Posterior vena cava (tissue), 2 donors: Measurements from ENCODE around the gene HIRA. TPM values are rescaled to one million over a fixed set of nuclear protein-coding genes. Genes with fewer than 3 reads are reported as not detected.

Source experiments
- DNase-seq: peaks from one replicate; pipeline ENCODE4 v3.0.0-alpha.2; 2020; ENCODE audit warnings: low spot score
- intact Hi-C, 2 donors: fragments of 100-400 bp; cut with DNase I; formaldehyde crosslinking; loops; one replicate each; pipeline versions ENCODE4 v1.14.1 to v1.14.2; 2022 to 2023
- total RNA-seq, 2 donors: library from RNA; stranded (reverse); fragmentation: NEBNext Ultra II Directional; extraction: Animal tissue kit (Norgen Biotek cat#: 25700); gene quantifications; one replicate each; pipeline ENCODE4 v1.2.1, GENCODE V29; 2021
- donor health status: DM: yes; HTN: yes; CAD: no.
- donor health status: DM: yes; HTN: yes; CAD: no.

Gene HIRA
- total RNA-seq, 2 donors from 2014 or later, result 17.2 to 20.4 TPM

GRCh38 chr22:19463491-19464469, 32.2 kb upstream of the HIRA start:
- DNase-seq, result no peak

GRCh38 chr22:19463008-19463407, 31.5 kb upstream of the HIRA start:
- intact Hi-C loops, result no loop called here
- DNase-seq, result no peak

More at GRCh38 chr22:19463491-19464469, 32.2 kb upstream of the HIRA start:
- intact Hi-C loops, result no loop called here

- DNase-seq, result no peak
- intact Hi-C loops, result no loop called here
Observed at GRCh38 chr22:19461506-19461905, 30.0 kb upstream of the HIRA start.

GRCh38 chr22:19460036-19460435, 28.5 kb upstream of the HIRA start:
- intact Hi-C loops, result no loop called here
- no peak for DNase-seq

- no peak for DNase-seq
- intact Hi-C loops, result loop anchor here in 1 of 2 donors (10.0 kb wide), 1 partner anchor 1097 kb away; no protein-coding TSS in a partner anchor
Observed at GRCh38 chr22:19457828-19458428, 26.4 kb upstream of the HIRA start.

GRCh38 chr22:19456541-19456940, 25.0 kb upstream of the HIRA start:
- DNase-seq, result no peak
- intact Hi-C loops, result loop anchor here in 1 of 2 donors (10.0 kb wide), 1 partner anchor 1098 kb away; no protein-coding TSS in a partner anchor

GRCh38 chr22:19455585-19456370, 24.2 kb upstream of the HIRA start:
- no peak for DNase-seq
- intact Hi-C loops, result loop anchor here in 1 of 2 donors (10.0 kb wide), 1 partner anchor 1099 kb away; no protein-coding TSS in a partner anchor

GRCh38 chr22:19455033-19455432, 23.5 kb upstream of the HIRA start:
- DNase-seq, result no peak
- intact Hi-C loops, result loop anchor here in 1 of 2 donors (10.0 kb wide), 1 partner anchor 1100 kb away; no protein-coding TSS in a partner anchor

- no peak for DNase-seq
- intact Hi-C loops, result loop anchor here (5.0 to 10.0 kb wide), 2 partner anchors 638 to 1101 kb away; no protein-coding TSS in a partner anchor
Observed at GRCh38 chr22:19454156-19454555, 22.6 kb upstream of the HIRA start.

- intact Hi-C loops, result loop anchor here (5.0 to 10.0 kb wide), 2 partner anchors 639 to 1101 kb away; no protein-coding TSS in a partner anchor
- no peak for DNase-seq
Observed at GRCh38 chr22:19453718-19454117, 22.2 kb upstream of the HIRA start.

- intact Hi-C loops, result loop anchor here (5.0 to 10.0 kb wide), 2 partner anchors 641 to 1103 kb away; no protein-coding TSS in a partner anchor
- DNase-seq, result no peak
Observed at GRCh38 chr22:19451570-19451969, 20.0 kb upstream of the HIRA start.

GRCh38 chr22:19450363-19451175, 19.0 kb upstream of the HIRA start:
- no peak for DNase-seq
- intact Hi-C loops, result loop anchor here (5.0 to 10.0 kb wide), 2 partner anchors 642 to 1104 kb away; no protein-coding TSS in a partner anchor

- DNase-seq, result no peak
- intact Hi-C loops, result no loop called here
Observed at GRCh38 chr22:19449422-19449767, 17.9 kb upstream of the HIRA start.

- intact Hi-C loops, result no loop called here
- no peak for DNase-seq
Observed at GRCh38 chr22:19448739-19449421, 17.3 kb upstream of the HIRA start.

GRCh38 chr22:19448076-19448607, 16.6 kb upstream of the HIRA start:
- DNase-seq, result no peak
- intact Hi-C loops, result no loop called here

- intact Hi-C loops, result no loop called here
- peak; percentile 95 for DNase-seq
Observed at GRCh38 chr22:19447330-19448075, 16.0 kb upstream of the HIRA start, which contains the start of gene C22orf39. C22orf39 (minus strand) TSS chr22:19447711; CDS start chr22:19447688, 23 bp downstream.
